Epithelial cell of prostate (primary cell): ENCODE data around the gene HIVEP2.

Experiments used
- DNase-seq: peaks from one replicate; pipeline ENCODE4 v3.0.0-alpha.2; 2011; ENCODE audit warnings: low read depth, low spot score
- H3K27ac ChIP-seq: fragments of 450-650 bp; 2 replicates; pipeline ENCODE4 v1.5.1; 2017; ENCODE audit warnings: mild to moderate bottlenecking

The HIVEP2 gene

GRCh38 chr6:142848976-142849375 is 96.0 kb downstream of the HIVEP2 start:
- H3K27ac ChIP-seq, result no peak overlapping the region
- no peak for DNase-seq

- DNase-seq, result no peak
- H3K27ac ChIP-seq, result no peak overlapping the region
Observed at GRCh38 chr6:142848156-142848555, 96.8 kb downstream of the HIVEP2 start.

- peak overlapping the region; percentile 91 for H3K27ac ChIP-seq
- peak; percentile 57 for DNase-seq
Observed at GRCh38 chr6:142846883-142847287, 98.1 kb downstream of the HIVEP2 start.

GRCh38 chr6:142846459-142846831 is 98.5 kb downstream of the HIVEP2 start:
- no peak for DNase-seq
- peak overlapping the region; percentile 91 for H3K27ac ChIP-seq

GRCh38 chr6:142845624-142846458 is 99.1 kb downstream of the HIVEP2 start:
- no peak for DNase-seq
- H3K27ac ChIP-seq, result peak overlapping the region; percentile 91

GRCh38 chr6:142845143-142845571 is 99.8 kb downstream of the HIVEP2 start:
- no peak for DNase-seq
- peak overlapping the region; percentile 91 for H3K27ac ChIP-seq

- DNase-seq, result no peak
- H3K27ac ChIP-seq, result peak overlapping the region; percentile 91
Observed at GRCh38 chr6:142844065-142844755, 100.8 kb downstream of the HIVEP2 start.

GRCh38 chr6:142843361-142843760 is 101.6 kb downstream of the HIVEP2 start:
- DNase-seq, result no peak
- H3K27ac ChIP-seq, result peak overlapping the region; percentile 23

GRCh38 chr6:142842418-142843261 is 102.3 kb downstream of the HIVEP2 start:
- DNase-seq, result peak; percentile 78
- peak overlapping the region; percentile 23 for H3K27ac ChIP-seq

GRCh38 chr6:142841915-142842314 is 103.1 kb downstream of the HIVEP2 start:
- no peak overlapping the region for H3K27ac ChIP-seq
- DNase-seq, result no peak

GRCh38 chr6:142839686-142840040 is 105.3 kb downstream of the HIVEP2 start:
- DNase-seq, result no peak
- H3K27ac ChIP-seq, result peak overlapping the region; percentile 66

GRCh38 chr6:142838821-142839685 is 105.9 kb downstream of the HIVEP2 start:
- DNase-seq, result peak; percentile 81
- H3K27ac ChIP-seq, result peak overlapping the region; percentile 66

- no peak for DNase-seq
- no peak overlapping the region for H3K27ac ChIP-seq
Observed at GRCh38 chr6:142835787-142836535, 109.0 kb downstream of the HIVEP2 start.

GRCh38 chr6:142834853-142835252 is 110.1 kb downstream of the HIVEP2 start:
- H3K27ac ChIP-seq, result no peak overlapping the region
- DNase-seq, result no peak

- no peak for DNase-seq
- H3K27ac ChIP-seq, result peak overlapping the region; percentile 60
Observed at GRCh38 chr6:142833798-142834197, 111.2 kb downstream of the HIVEP2 start.

- DNase-seq, result peak; percentile 76
Observed at GRCh38 chr6:142833054-142833453, 111.9 kb downstream of the HIVEP2 start.

GRCh38 chr6:142830807-142831206 is 114.2 kb downstream of the HIVEP2 start:
- H3K27ac ChIP-seq, result no peak overlapping the region
- no peak for DNase-seq

More at GRCh38 chr6:142833054-142833453, 111.9 kb downstream of the HIVEP2 start:
- peak overlapping the region; percentile 60 for H3K27ac ChIP-seq

GRCh38 chr6:142830116-142830710 is 114.8 kb downstream of the HIVEP2 start:
- no peak overlapping the region for H3K27ac ChIP-seq
- no peak for DNase-seq

- DNase-seq, result no peak
- H3K27ac ChIP-seq, result no peak overlapping the region
Observed at GRCh38 chr6:142829556-142829955, 115.4 kb downstream of the HIVEP2 start.
